H9 (cell line): ENCODE measurements around the gene TPSAB1. TPM values are rescaled to one million over a fixed set of nuclear protein-coding genes. Genes with fewer than 3 reads are reported as not detected.

Source experiments
- DNase-seq: peaks from one replicate; pipeline ENCODE4 v3.0.0-alpha.2; 2017
- H2AFZ ChIP-seq: one replicate; pipeline ENCODE4 v1.6.1; 2013; ENCODE audit warnings: mild to moderate bottlenecking, low read length, control low read depth, moderate library complexity
- H2AK5ac ChIP-seq: 2 replicates; pipeline ENCODE4 v1.6.1; 2013; ENCODE audit warnings: low read length, control low read depth, mixed read lengths; ENCODE audit not compliant: insufficient read length
- H2BK120ac ChIP-seq: one replicate; pipeline ENCODE4 v1.6.1; 2013; ENCODE audit warnings: low read depth, mild to moderate bottlenecking, low read length, control low read depth, inconsistent platforms; ENCODE audit not compliant: poor library complexity, severe bottlenecking
- H2BK12ac ChIP-seq: 2 replicates; pipeline ENCODE4 v1.6.1; 2013; ENCODE audit warnings: low read length, control low read depth, mixed read lengths, low read depth; ENCODE audit not compliant: insufficient read length
- H2BK15ac ChIP-seq: 2 replicates; pipeline ENCODE4 v1.6.1; 2013; ENCODE audit warnings: low read depth, low read length, control low read depth
- H2BK20ac ChIP-seq: one replicate; pipeline ENCODE4 v1.6.1; 2013; ENCODE audit warnings: low read depth, mild to moderate bottlenecking, low read length, control low read depth, inconsistent platforms; ENCODE audit not compliant: poor library complexity, severe bottlenecking
- H2BK5ac ChIP-seq: 2 replicates; pipeline ENCODE4 v1.6.1; 2013; ENCODE audit warnings: low read length, control low read depth, mixed read lengths; ENCODE audit not compliant: insufficient read length
- H3K14ac ChIP-seq: 2 replicates; pipeline ENCODE4 v1.6.1; 2013; ENCODE audit warnings: low read length, control low read depth; ENCODE audit not compliant: insufficient read depth
- H3K18ac ChIP-seq: 2 replicates; pipeline ENCODE4 v1.6.1; 2013; ENCODE audit warnings: low read depth, mild to moderate bottlenecking, mixed read lengths, low read length, control low read depth; ENCODE audit not compliant: insufficient read length
- H3K23ac ChIP-seq: 2 replicates; pipeline ENCODE4 v1.6.1; 2013; ENCODE audit warnings: low read length, control low read depth, mixed read lengths, low read depth; ENCODE audit not compliant: insufficient read length
- H3K23me2 ChIP-seq: 2 replicates; pipeline ENCODE4 v1.6.1; 2013; ENCODE audit warnings: low read depth, mild to moderate bottlenecking, mixed read lengths, low read length, control low read depth; ENCODE audit not compliant: insufficient read length, poor library complexity, severe bottlenecking
- H3K27ac ChIP-seq: 2 replicates; pipeline ENCODE4 v1.5.1; 2013; ENCODE audit warnings: low read length, control low read depth, mixed read lengths, low read depth; ENCODE audit not compliant: insufficient read length
- H3K27me3 ChIP-seq: 2 replicates; pipeline ENCODE4 v1.6.1; 2013; ENCODE audit warnings: low read length, control low read depth, inconsistent platforms; ENCODE audit not compliant: insufficient read depth
- H3K4ac ChIP-seq: 2 replicates; pipeline ENCODE4 v1.6.1; 2013; ENCODE audit warnings: low read depth, mild to moderate bottlenecking, control low read depth, inconsistent platforms, low read length, moderate library complexity
- H3K4me1 ChIP-seq: 2 replicates; pipeline ENCODE4 v1.6.1; 2013; ENCODE audit warnings: low read length, control low read depth, inconsistent platforms; ENCODE audit not compliant: insufficient read depth
- H3K4me2 ChIP-seq: 2 replicates; pipeline ENCODE4 v1.6.1; 2013; ENCODE audit warnings: low read length, control low read depth, mixed read lengths; ENCODE audit not compliant: insufficient read length, insufficient read depth
- H3K56ac ChIP-seq: 2 replicates; pipeline ENCODE4 v1.6.1; 2013; ENCODE audit warnings: low read depth, mild to moderate bottlenecking, mixed read lengths, low read length, control low read depth; ENCODE audit not compliant: insufficient read length
- H3K79me1 ChIP-seq: 2 replicates; pipeline ENCODE4 v1.6.1; 2013; ENCODE audit warnings: low read depth, mild to moderate bottlenecking, moderate library complexity, low read length, control low read depth, inconsistent platforms; ENCODE audit not compliant: insufficient read depth, poor library complexity, severe bottlenecking
- H3K79me2 ChIP-seq: 2 replicates; pipeline ENCODE4 v1.6.1; 2013; ENCODE audit warnings: low read length, control low read depth, inconsistent platforms; ENCODE audit not compliant: insufficient read depth
- H3K9ac ChIP-seq: 2 replicates; pipeline ENCODE4 v1.6.1; 2013; ENCODE audit warnings: low read length, control low read depth, mixed read lengths; ENCODE audit not compliant: insufficient read length; ENCODE audit errors: extremely low read depth
- H3K9me3 ChIP-seq: one replicate; pipeline ENCODE4 v1.6.1; 2013; ENCODE audit warnings: low read depth, low read length, inconsistent platforms; ENCODE audit not compliant: control insufficient read depth
- H3T11ph ChIP-seq: one replicate; pipeline ENCODE4 v1.6.1; 2013; ENCODE audit warnings: mild to moderate bottlenecking, low read length, control low read depth, inconsistent platforms
- H4K20me1 ChIP-seq: one replicate; pipeline ENCODE4 v1.6.1; 2013; ENCODE audit not compliant: control insufficient read depth, insufficient read length, insufficient read depth
- H4K5ac ChIP-seq: 2 replicates; pipeline ENCODE4 v1.6.1; 2013; ENCODE audit warnings: low read depth, mild to moderate bottlenecking, mixed read lengths, low read length, control low read depth; ENCODE audit not compliant: insufficient read length
- H4K8ac ChIP-seq: replicated peaks from 2 replicates; pipeline ENCODE4 v1.6.1; 2013; ENCODE audit warnings: low read length, control low read depth, mixed read lengths, low read depth; ENCODE audit not compliant: insufficient read length
- H4K91ac ChIP-seq: 2 replicates; pipeline ENCODE4 v1.6.1; 2013; ENCODE audit warnings: low read depth, mild to moderate bottlenecking, moderate library complexity, mixed read lengths, low read length, control low read depth; ENCODE audit not compliant: insufficient read length
- H3K27ac Mint-ChIP-seq, 3 experiments: 2 replicates in 2 of 3; 3 replicates in 1 of 3; pipeline ENCODE4 v1.8.0; 2020 to 2021; ENCODE audit warnings: mixed read lengths in 3 of 3, mild to moderate bottlenecking in 1 of 3, moderate library complexity in 1 of 3
- H3K27me3 Mint-ChIP-seq: 2 replicates; pipeline ENCODE4 v1.8.0; 2021; ENCODE audit warnings: low read depth, mild to moderate bottlenecking, moderate library complexity, mixed read lengths
- H3K36me3 Mint-ChIP-seq, 3 experiments: 2 replicates in 2 of 3; 3 replicates in 1 of 3; pipeline ENCODE4 v1.8.0; 2020 to 2021; ENCODE audit warnings: low read depth in 3 of 3, mixed read lengths in 3 of 3; ENCODE audit not compliant: insufficient read depth in 1 of 3
- H3K4me1 Mint-ChIP-seq, 2 experiments: 2 replicates each; pipeline ENCODE4 v1.8.0; 2020; ENCODE audit warnings: mixed read lengths in 2 of 2
- H3K4me3 Mint-ChIP-seq, 2 experiments: 2 replicates in 1 of 2; 3 replicates in 1 of 2; pipeline ENCODE4 v1.8.0; 2020 to 2021; ENCODE audit warnings: mild to moderate bottlenecking in 2 of 2, mixed read lengths in 2 of 2, moderate library complexity in 1 of 2
- H3K9me3 Mint-ChIP-seq, 2 experiments: 2 replicates in 1 of 2; 3 replicates in 1 of 2; pipeline ENCODE4 v1.8.0; 2020; ENCODE audit warnings: mild to moderate bottlenecking in 2 of 2, mixed read lengths in 2 of 2, moderate library complexity in 1 of 2
- CTCF ChIP-seq: fragments of 200-600 bp; sonication (generic); conservative IDR thresholded peaks from 3 replicates; pipeline ENCODE4 v1.8.0; 2021; ENCODE audit warnings: antibody characterized with exemption, mild to moderate bottlenecking
- WGBS: extraction: QIAGEN DNeasy Blood & Tissue Kit; methylation state at CpG from one replicate; pipeline ENCODE4 v1.1.7; 2013; ENCODE audit warnings: missing lambda C conversion rate, low lambda C conversion rate, mixed read lengths; ENCODE audit not compliant: insufficient read length; ENCODE audit errors: extremely low coverage; 5-methylcytosine and 5-hydroxymethylcytosine counted together
- total RNA-seq: library from RNA; stranded (reverse); gene quantifications from 2 replicates; pipeline ENCODE4 v1.2.1, GENCODE V29; 2021

Gene TPSAB1
- total RNA-seq, 1 experiment from 2014 or later, result not detected

GRCh38 chr16:1262846-1263221 lies 22.3 kb downstream of the TPSAB1 start:
- H3K14ac ChIP-seq, result no peak overlapping the region; the same call in 1 of the 2 replicates
- H2BK12ac ChIP-seq, result no peak overlapping the region
- H4K91ac ChIP-seq, result no peak overlapping the region
- peaks cover 0 to 4% (median 2%) of the 10 kb centered on the region in 3 experiments; a peak in 3 of 7 replicates for H3K36me3 Mint-ChIP-seq
- no peak overlapping the region for H2AK5ac ChIP-seq
- no peaks in the 10 kb centered on the region for H3K27me3 ChIP-seq
- H3K4me2 ChIP-seq, result no peak overlapping the region
- H3K27ac Mint-ChIP-seq, result no peak overlapping the region
- TF ChIP-seq CTCF, result no peak
- H3K18ac ChIP-seq, result no peak overlapping the region
- H3K23ac ChIP-seq, result no peak overlapping the region
- H2BK15ac ChIP-seq, result no peak overlapping the region
- no peak overlapping the region for H3T11ph ChIP-seq
- H3K23me2 ChIP-seq, result no peaks in the 10 kb centered on the region
- H3K27ac ChIP-seq, result no peak overlapping the region
- no peak overlapping the region for H2AFZ ChIP-seq
- H4K20me1 ChIP-seq, result no peaks in the 10 kb centered on the region
- peaks cover 11 to 17% of the 10 kb centered on the region in 2 experiments for H3K9me3 Mint-ChIP-seq
- H3K9ac ChIP-seq, result no peak overlapping the region
- H2BK20ac ChIP-seq, result no peak overlapping the region
- H3K27me3 Mint-ChIP-seq, result peaks cover 44% of the 10 kb centered on the region
- no peak overlapping the region for H3K4me3 Mint-ChIP-seq
- no peak overlapping the region for H4K8ac ChIP-seq
- DNase-seq, result no peak
- no peak overlapping the region for H2BK120ac ChIP-seq
- no peaks in the 10 kb centered on the region for H3K79me1 ChIP-seq
- H3K79me2 ChIP-seq, result no peaks in the 10 kb centered on the region
- no peak overlapping the region for H2BK5ac ChIP-seq
- no peak overlapping the region for H4K5ac ChIP-seq
- H3K56ac ChIP-seq, result no peak overlapping the region
- H3K4me1 ChIP-seq, result no peaks in the 10 kb centered on the region
- no peak overlapping the region for H3K4ac ChIP-seq
- H3K9me3 ChIP-seq, result no peaks in the 10 kb centered on the region
- H3K4me1 Mint-ChIP-seq, result peaks cover 0 to 11% of the 10 kb centered on the region in 2 experiments; a peak in 3 of 4 replicates
- no CpG with 5 or more reads among the region's 9 CpGs for WGBS
